K562 treated with DMSO at 1 percent for 4 hours (cell line): ENCODE measurements around the gene ADRM1. TPM values are rescaled to one million over a fixed set of nuclear protein-coding genes. Genes with fewer than 3 reads are reported as not detected.

Experiments
- total RNA-seq: library from RNA; unstranded; fragments of 300-600 nt; gene quantifications from 2 replicates; pipeline ENCODE4 v1.2.3, GENCODE V29; 2022; ENCODE audit not compliant: insufficient read depth

Gene ADRM1
- 197 and 201 TPM in 2 replicates for total RNA-seq

GRCh38 chr20:62302341-62303061 is at the start of gene ADRM1:
Gene ADRM1, plus strand, starts transcription at chr20:62302997. Its CDS starts 572 bp downstream, at chr20:62303569.

Other genes with a start within 250 kb of the ADRM1 start
- gene TAF4, start 237.1 kb upstream of the ADRM1 start, total RNA-seq, result 10.8 and 16.4 TPM in 2 replicates
- 33.5 and 36.6 TPM in 2 replicates for gene LSM14B, start 180.5 kb upstream of the ADRM1 start, total RNA-seq
- 509 and 529 TPM in 2 replicates for gene PSMA7, start 159.6 kb upstream of the ADRM1 start, total RNA-seq
- 14.5 and 15.3 TPM in 2 replicates for gene SS18L1, start 159.2 kb upstream of the ADRM1 start, total RNA-seq
- 36.4 and 44.0 TPM in 2 replicates for gene MTG2, start 120.0 kb upstream of the ADRM1 start, total RNA-seq
- gene HRH3, start 82.7 kb upstream of the ADRM1 start, total RNA-seq, result not detected in 2 replicates
- 15.9 and 16.3 TPM in 2 replicates for gene OSBPL2, start 64.5 kb upstream of the ADRM1 start, total RNA-seq
- gene LAMA5, start 64.3 kb downstream of the ADRM1 start, total RNA-seq, result 41.5 and 53.5 TPM in 2 replicates
- gene RPS21, start 84.1 kb downstream of the ADRM1 start, total RNA-seq, result 7,715 and 7,806 TPM in 2 replicates
- gene CABLES2, start 104.3 kb downstream of the ADRM1 start, total RNA-seq, result 7.6 and 7.7 TPM in 2 replicates
- gene RBBP8NL, start 124.5 kb downstream of the ADRM1 start, total RNA-seq, result not detected in 2 replicates
- 0.38 and 1.4 TPM in 2 replicates for gene GATA5, start 173.0 kb downstream of the ADRM1 start, total RNA-seq